HG03439 (cell line): ENCODE data around the gene WBP11.

ENCODE experiments used
- ATAC-seq: cut with Tn5 transposase; IDR thresholded peaks from one replicate; pipeline ENCODE4 v1.9.1; 2021; ENCODE audit warnings: mild to moderate bottlenecking, moderate library complexity; ENCODE audit not compliant: unreplicated experiment

WBP11 gene

DNA sequence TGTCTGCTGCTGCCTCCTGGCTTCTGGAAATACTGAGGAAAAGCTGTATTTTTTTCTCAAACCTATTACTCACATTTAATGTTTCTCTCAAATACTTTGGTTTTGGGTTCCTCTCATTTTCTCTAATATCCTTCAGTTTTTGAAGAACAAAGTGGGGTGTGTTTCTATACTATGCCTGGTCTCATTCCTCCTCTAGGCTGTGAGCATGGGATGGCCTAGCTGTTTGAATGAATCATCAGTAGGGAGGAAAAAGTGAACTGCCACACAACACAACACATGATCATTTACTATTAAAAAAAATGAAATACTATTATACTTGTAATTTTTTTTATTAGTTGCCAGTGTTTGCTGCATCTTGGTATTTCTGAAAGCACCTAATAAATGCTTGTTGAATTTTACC lies 22.0 kb upstream of the WBP11 start:
- ATAC-seq: no peak

DNA sequence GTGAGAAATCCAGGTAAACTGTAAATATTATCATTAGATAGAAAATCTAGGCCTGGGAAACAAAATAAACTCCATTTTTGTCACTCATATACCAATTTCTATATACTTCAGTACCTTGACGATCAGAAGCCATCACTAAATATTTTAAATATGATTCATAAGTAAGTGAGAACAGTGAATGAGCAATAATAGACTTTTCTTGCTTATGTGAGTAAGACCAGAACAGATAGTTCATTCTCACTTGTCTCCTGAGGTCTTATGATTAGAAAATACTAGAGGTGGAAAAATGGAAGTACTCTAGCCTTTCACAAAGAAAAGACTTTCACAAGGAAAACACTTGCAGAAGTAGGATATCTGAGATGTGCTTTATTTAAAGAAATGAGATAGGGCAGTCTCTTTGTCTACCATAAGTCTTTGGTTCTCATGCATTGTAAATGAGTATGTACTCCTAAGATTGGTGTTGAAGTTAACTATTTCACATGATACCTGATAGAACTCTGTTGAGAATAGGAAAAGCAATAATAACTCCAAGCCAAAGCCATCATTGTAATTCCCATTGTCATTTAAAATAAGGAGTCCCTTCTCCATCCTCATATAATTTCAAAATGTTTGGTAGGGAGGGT lies 20.8 kb upstream of the WBP11 start:
- ATAC-seq: no peak

DNA sequence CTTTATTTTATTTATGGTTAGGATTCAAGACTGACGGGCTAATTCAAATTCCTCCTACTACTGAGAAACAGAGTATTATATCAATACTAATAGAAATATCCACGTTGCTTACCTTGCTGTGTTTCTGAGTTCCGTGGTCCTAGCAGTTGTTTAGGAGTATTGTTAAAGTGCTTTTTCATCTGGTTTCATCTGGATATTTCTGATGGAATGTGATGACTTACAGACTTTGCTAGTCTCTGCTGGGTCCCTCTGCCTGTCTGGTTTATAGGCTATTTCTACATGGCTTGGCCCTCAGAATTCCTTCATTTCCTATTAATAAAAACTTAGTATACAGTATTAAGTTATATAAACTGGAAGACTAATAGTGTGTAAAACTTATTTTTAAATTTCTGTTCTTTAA lies 10.7 kb upstream of the WBP11 start, which contains the start of gene SMCO3:
TSS of gene SMCO3 (minus strand) at position 169 of the 400 bp plus-strand sequence. CDS start 7,502 bp downstream, outside the sequence.
- no peak for ATAC-seq

DNA sequence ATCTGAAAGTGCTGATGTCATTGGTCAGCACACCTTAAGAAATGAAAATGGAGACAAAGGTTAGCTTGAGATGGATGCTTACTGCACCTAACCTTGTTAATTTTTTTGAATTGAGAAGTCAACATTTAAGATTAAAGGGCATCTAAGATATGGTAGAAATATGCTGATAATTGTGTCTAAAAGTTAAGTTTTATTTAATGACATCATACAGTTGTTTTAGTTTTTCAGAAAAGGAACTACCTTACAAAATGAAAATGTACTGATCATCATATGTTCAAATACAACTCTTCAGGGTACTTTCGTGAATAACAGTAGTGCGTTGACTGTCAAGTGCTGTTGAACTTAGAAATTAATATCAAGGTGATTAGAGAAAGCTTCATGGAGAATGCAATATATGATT lies 8.2 kb upstream of the WBP11 start:
- no peak for ATAC-seq

DNA sequence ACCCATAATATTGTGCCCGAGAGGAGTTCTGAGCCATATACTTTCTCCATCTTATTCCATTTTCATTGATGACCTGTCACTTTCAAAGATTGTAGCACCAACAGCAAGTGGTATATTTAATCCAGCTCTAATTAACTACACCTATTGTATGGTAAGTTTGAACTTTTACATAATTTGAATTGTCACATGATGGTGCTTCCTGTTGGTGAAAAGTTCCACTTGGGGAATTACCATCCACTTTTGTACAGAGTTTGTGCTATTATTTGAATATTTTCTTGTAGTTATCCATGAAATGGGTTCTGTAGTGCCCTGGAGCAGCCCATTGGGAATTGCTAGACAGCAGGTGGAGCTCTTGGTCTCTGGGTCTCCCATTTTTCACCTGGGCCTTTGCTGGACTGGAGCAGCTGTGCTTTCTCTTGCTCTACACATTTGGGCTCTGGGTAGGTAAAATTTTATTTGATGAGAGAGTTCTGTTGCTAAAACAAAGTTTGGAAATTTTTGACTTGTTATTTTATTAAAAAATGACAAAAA lies 7.7 kb upstream of the WBP11 start:
- no peak for ATAC-seq

DNA sequence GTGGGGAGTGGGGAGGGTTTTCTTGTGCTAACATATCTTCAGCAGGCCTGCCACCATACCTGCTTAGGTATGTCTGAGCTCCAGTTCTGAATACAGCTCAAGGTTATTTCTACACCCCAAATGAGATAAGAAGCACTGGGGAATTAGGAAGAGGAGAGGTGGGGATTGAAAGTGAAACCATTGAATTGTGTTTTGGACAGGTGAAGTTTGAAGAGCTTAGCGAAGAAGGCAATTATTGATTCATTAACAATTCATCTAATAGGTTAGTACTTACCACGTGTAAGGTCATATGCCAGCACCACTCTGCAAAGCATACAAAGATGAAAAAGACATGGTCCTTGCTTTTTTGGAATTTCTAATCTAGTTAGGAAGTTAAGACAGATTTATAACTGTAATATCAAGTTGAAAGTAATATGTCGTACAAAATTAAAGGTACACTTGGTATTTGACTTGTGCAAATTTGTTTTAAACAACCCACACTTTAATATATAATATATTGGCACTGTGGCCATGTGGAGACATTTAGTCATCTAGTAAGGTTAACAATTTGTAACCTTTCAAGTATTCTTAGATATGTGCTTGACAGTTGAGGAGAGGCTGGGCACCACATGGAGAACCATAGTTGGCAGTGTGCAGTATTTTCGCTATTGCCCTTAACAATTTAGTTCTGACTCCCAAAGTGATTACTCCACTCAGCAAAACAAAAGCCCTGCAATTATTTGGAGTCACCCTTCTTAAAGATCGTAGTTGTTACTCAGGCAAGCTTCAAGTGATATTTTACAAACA lies 7.1 kb upstream of the WBP11 start:
- no peak for ATAC-seq

DNA sequence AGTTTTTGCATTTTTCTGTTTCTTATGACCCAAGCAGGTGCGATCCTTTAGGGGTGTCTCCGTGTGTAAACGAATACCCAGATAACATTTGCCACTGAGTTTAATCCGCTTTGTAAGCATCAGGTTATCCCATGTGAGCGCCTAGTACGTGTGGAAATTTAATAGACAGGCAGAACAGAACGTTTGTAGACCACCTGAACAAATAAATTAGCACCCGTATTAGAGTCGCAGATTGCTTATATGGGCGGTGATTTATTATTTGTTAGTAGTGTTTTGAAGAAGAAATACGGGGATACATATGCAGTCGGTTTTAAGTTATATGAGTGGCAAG lies 517 bp upstream of the WBP11 start:
- ATAC-seq: peak; percentile 25

DNA sequence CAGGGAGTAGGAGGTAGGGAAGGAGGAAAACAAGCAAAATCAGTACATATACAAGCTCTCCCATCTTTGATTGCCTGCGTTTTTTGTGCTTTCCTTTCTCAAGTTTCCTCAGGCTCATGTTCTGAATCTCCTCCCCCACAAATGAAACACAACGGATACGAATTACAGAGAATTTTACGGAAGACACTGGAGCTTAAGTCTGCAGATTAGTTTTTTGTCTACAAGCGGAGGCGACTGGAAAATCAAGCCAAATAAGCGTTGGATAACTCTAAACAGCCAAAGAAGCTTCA lies 612 bp downstream of the WBP11 start:
- no peak for ATAC-seq

DNA sequence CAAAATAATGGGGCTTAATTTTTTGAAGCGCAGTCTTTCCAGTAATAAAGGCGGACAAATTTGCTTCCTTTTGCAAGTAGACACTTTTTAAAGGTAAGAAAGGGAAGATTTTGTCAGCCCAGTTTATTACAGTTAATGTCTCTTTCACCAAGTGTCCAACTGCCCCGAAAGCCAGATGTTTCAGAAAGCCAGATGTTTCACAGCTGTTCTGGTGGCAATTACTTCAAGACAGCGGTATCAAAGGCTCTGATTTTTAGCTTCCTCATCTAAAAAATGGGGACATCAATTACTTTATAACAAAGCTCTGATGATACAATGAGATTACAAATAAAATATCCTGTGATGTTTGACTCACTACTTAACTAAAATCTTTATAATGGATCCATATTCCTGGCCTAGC lies 1.0 kb downstream of the WBP11 start:
- ATAC-seq: no peak

DNA sequence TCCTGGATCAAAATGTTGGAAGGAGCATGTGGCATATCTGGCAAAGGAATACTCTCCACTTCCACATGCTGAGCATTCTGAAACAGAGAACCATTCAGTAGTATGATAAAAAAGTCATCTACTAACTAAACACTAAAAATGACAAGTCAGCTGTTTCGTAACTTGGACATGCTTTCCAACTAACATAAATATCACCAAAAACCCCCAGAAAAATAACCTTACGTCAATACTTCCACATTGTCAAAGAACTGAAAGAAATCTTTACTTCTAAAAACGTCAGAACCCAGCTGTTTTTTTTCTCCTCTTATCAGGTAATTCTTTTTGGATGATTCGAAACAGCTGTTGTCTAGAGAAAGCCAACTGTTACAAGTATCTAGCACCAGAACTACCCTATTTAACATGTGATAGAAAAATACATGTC lies 8.2 kb downstream of the WBP11 start:
- no peak for ATAC-seq

DNA sequence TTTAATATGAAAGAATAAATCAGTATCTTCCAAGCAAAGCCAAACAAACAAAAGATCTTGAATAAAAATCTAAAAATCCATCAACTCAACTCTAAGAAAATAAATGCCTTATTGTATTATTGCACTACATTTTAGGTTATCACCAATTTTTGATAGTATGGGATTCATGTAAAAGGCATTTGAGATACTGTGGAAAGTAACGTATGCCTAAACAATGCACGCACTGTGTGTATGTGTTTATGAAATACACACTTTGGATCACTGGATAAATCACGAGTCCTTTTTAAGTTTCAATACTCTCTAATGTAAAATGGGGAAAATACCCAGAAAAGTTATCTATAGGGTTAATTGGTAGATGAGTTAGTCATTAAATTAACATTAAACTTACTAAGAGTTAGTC lies 17.7 kb downstream of the WBP11 start:
- ATAC-seq: no peak

DNA sequence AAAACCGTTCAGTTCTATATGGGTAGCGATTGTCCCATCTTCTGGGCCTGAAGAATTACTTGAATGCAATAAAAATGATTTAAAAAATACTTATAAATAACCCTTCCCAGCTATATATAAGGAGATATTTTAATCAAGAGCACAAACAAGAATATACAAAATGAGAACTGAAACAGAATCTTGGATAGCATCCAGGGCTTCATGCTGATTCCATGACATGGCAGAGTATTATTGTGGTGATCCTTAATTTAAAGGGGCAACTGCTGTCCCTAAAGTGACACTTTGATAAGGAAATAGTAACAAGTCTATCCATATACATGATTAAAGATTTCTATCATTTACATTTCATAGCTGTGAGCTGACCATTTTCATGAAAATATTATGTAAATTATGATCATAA lies 18.8 kb downstream of the WBP11 start:
- ATAC-seq: no peak

DNA sequence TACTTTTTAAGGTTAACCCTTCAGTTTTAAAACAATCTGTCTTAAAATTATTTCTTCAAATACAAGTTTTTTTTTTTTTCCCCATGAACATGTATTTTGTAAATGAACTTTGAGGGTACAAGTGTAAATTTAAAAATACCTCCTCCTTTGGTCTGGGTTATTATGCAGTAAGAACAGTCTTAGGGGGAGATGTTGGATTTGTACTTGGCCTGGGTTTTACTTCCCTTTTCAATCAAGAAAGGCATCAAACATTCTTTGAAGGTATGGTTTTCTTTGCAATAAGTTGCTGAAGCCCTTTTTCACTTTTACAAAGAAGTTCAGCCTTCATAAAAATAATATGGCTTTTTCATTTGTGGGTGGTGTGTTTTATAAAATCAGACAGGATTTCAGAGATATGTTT lies 20.5 kb downstream of the WBP11 start:
- ATAC-seq: no peak

DNA sequence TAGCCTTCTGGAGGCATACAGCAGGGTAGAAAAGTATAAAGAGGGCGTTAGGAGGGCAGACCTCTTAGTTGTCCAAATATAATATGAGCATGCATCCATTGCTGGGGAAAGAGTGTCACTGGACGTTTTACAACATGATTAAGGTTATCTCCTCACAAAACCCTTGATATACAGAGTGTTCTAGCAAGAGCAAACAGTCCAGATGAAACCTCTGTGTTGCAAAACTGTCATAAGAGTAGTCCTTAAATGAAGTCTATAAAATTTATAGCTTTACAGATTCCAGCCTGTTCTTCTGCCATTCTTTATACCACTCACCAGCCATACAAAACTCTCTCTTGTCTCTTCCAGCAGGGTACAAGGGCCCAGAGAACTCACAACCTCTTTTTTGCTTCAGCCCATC lies 21.7 kb downstream of the WBP11 start:
- no peak for ATAC-seq

DNA sequence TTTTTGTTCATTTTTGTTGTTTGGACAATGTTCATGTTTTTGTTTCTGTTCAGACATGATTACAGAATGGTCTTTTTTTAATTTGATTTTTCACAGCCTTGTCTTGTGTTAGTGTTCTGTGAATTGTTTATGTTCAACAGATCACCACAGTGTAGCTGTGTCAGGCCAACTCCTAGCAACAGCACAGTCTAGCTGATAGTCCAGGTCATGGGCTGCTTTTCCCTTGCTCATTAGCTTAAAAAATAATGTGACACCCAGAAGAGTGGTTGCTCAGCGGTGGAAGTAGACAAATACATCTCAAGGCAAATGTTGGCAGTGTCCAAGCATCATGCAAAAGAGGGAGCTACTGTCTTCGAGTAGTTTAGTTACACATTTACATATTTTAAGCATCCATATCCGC lies 22.4 kb downstream of the WBP11 start:
- no peak for ATAC-seq

DNA sequence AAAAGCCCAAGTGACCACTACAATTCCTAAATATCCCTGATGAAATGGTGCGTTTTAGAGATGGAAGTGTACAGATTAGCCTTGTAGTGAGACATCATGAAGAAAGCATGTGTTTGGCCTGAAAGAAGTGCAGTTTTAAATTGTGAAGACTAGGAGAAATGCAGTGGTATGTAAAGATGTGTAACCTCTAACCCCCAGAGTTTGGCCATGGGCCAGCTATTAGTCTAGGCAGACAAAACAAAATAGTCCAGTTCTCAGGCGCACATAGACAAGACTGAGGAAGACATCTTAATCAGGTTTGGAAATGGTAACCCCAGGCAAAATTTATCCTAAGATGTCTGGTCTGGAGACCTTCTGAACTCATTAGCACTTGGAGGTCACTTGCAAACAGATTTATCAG lies 23.4 kb downstream of the WBP11 start:
- no peak for ATAC-seq

DNA sequence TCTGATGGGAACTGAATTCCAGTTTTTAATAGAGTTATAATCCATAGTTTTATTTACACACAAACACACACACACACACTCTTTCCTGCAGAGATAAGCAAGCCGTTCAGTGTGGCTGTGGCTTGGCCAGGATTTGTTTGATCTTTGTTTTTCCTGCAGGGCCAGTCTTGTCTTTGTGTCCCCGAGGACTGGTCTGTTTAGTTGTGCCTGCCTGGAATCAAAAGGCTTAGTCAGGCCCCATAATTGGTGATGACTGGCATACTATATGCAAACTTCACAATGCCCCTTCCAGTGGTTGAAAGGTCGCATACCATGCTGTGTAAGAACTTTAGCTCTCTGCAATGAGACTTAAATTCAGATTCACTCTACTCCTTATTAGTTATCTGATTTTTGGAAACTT lies 26.0 kb downstream of the WBP11 start:
- ATAC-seq: no peak

DNA sequence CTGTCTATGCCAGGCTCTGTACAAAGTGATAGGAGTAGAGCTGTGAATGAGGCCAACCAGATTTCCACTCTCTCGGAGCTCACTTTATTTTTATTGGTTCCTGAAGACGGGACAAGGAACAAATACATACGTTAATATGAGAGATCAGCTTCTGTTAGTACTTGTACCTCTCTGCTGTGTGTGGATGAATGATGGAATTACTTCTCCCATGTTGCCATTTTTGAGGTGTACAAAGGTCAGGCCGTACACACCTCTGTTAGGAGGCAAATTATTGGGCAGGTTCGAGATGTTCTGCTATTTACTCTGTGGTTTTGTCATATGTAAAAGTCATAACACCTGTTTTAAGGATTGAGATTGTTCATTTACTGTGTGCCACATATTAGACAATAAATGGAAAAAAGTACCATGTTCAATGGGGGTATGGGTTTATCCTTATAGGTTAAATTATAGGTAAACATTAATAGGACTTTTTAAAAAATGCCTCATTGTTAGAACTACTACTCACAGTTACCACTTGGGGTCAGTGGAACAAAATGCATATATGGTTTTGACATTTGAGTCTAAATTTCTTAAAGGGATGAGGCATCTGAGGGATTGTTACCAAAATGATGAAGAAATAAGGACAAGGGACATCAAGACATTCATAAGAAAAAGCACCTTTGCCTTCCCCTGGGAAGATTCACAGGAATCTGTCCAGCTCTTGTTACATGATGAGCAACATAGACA lies 26.9 kb downstream of the WBP11 start:
- ATAC-seq: no peak

DNA sequence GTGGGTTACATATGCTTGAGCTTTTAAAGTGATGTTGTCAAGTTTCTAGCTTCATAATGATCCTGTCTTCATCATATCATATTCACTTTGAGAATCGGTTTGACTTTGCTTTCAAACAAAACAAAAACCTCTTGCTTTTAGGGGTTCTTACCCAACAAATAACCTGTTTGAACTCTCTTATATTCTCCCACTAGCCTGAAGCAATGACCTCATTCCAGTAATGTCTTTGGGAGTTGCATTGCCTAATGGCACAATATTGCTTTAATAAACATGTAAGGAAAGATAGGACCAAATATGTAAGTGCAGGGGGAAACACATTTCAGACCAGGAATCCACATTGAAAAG lies 27.7 kb downstream of the WBP11 start:
- no peak for ATAC-seq

DNA sequence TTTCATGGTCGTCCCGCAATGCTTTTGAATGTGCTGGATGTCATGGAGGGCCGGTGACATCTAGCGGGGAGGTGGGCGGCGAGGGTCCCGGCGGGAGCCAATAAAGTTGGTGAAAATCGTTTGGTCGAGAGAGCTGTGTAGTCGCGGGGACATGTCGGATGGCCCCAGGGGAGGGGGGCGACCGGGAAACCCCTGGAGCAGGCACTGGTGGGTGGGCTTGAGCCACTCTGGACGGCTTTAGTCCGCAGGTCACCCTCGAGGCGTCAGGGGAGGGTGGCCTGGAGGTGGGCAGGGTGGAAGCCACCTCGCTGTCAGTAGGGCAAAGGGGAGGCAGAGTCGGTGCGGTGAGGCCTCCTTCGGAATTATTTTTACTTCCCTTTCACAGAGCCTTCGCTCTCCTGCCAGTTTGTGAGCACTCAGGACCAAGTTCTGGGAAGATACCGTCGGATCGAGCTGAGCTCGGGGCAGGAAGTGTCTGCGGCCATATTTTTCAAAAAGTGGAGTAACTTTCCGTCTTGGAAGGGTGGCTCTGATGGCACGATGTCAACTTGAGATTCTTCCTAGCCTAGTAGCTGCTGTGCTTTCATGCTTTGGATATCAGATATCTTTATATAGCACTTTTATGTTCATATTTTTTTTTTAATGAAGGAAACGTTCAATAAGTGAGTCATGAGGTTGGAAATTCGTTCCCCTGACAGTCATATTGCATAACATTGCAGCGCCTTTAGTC lies 28.2 kb downstream of the WBP11 start:
- no peak for ATAC-seq

DNA sequence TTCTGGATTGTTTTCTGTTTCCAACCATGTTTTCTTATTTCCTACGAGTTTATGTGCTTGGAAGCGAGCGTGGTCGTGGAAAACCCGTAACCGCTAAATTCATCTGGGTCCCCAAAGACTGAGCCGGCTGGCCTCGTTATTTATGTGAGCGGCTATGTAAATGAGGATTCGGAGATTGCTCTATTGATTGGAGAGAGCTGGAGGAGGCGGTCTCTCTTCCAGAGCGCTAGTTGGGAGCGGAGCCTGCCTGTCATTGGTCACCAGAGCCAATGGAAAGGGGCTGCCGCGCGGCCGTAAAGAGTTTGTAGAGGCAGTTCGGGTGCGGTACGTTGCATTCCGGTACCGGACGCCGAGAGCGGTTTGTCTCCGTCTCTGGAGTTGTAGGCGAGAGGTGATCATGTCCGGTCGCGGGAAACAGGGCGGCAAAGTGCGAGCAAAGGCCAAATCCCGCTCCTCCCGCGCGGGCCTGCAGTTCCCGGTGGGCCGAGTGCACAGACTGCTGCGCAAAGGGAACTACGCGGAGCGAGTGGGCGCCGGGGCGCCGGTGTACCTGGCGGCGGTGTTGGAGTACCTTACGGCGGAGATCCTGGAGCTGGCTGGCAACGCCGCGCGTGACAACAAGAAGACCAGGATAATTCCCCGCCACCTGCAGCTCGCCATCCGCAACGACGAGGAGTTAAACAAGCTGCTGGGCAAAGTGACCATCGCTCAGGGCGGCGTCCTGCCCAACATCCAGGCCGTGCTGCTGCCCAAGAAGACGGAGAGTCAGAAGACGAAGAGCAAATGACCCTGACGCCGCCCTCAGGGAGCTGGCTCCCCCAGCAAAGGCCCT lies 29.0 kb downstream of the WBP11 start:
- ATAC-seq: peak; percentile 58
